Neural cell (in vitro differentiated cells): ENCODE data around the gene SLC16A3. TPM values are rescaled to one million over a fixed set of nuclear protein-coding genes. Genes with fewer than 3 reads are reported as not detected.

Experiments
- H2AFZ ChIP-seq: fragments of 200-600, 300-800 bp; sonication (generic), shearing (Covaris generic); 2 replicates; pipeline ENCODE4 v1.6.0; 2014; ENCODE audit warnings: low read depth, mild to moderate bottlenecking, antibody characterized with exemption, low read length, moderate library complexity
- H3F3A ChIP-seq: fragments of 200-600 bp; shearing (Covaris generic); 2 replicates; pipeline ENCODE4 v1.6.1; 2016; ENCODE audit warnings: mild to moderate bottlenecking, moderate library complexity, mixed read lengths, antibody characterized with exemption, low read length; ENCODE audit not compliant: insufficient read depth, poor library complexity, severe bottlenecking
- H3K27ac ChIP-seq: fragments of 200-600, 300-800 bp; sonication (generic), shearing (Covaris generic); 2 replicates; pipeline ENCODE4 v1.5.1; 2014; ENCODE audit warnings: mild to moderate bottlenecking, low read length, moderate library complexity
- H3K27me3 ChIP-seq: fragments of 300-800, 200-600 bp; sonication (generic), shearing (Covaris generic); 2 replicates; pipeline ENCODE4 v1.6.0; 2014; ENCODE audit warnings: mild to moderate bottlenecking, low read depth, low read length, moderate library complexity; ENCODE audit not compliant: insufficient read depth
- H3K36me3 ChIP-seq: fragments of 300-800, 200-600 bp; sonication (generic), shearing (Covaris generic); 2 replicates; pipeline ENCODE4 v1.5.1; 2014; ENCODE audit warnings: mild to moderate bottlenecking, antibody characterized with exemption, low read length, moderate library complexity; ENCODE audit not compliant: insufficient read depth
- H3K4me2 ChIP-seq: fragments of 300-800, 200-600 bp; sonication (generic), shearing (Covaris generic); 2 replicates; pipeline ENCODE4 v1.6.0; 2014; ENCODE audit warnings: mild to moderate bottlenecking, low read length
- H3K4me3 ChIP-seq: fragments of 300-800, 200-600 bp; sonication (generic), shearing (Covaris generic); 2 replicates; pipeline ENCODE4 v1.5.1; 2014; ENCODE audit warnings: mild to moderate bottlenecking, low read length, moderate library complexity
- H3K79me2 ChIP-seq: fragments of 200-600 bp; shearing (Covaris generic); replicated peaks from 2 replicates; pipeline ENCODE4 v1.6.0; 2014; ENCODE audit warnings: mild to moderate bottlenecking, low read length, moderate library complexity; ENCODE audit not compliant: insufficient read depth
- H3K9ac ChIP-seq: fragments of 300-800, 200-600 bp; sonication (generic), shearing (Covaris generic); 2 replicates; pipeline ENCODE4 v1.6.1; 2016; ENCODE audit warnings: mild to moderate bottlenecking, low read length, mixed read lengths
- H3K9me2 ChIP-seq: fragments of 200-600 bp; shearing (Covaris generic); 2 replicates; pipeline ENCODE4 v1.6.1; 2016; ENCODE audit warnings: mild to moderate bottlenecking, low read length, mixed read lengths; ENCODE audit not compliant: insufficient read depth
- H3K9me3 ChIP-seq: fragments of 200-600, 300-800 bp; sonication (generic), shearing (Covaris generic); 2 replicates; pipeline ENCODE4 v1.6.1; 2016; ENCODE audit warnings: mild to moderate bottlenecking, mixed run types, low read length, moderate library complexity, mixed read lengths
- H4K20me1 ChIP-seq: fragments of 200-600 bp; shearing (Covaris generic); 2 replicates; pipeline ENCODE4 v1.6.1; 2016; ENCODE audit warnings: mild to moderate bottlenecking, mixed run types; ENCODE audit not compliant: insufficient read depth
- CTCF ChIP-seq: fragments of 450-650 bp; IDR thresholded peaks from 2 replicates; pipeline ENCODE4 v1.5.1; 2014; ENCODE audit warnings: antibody characterized with exemption, mild to moderate bottlenecking, moderate library complexity; ENCODE audit not compliant: poor library complexity, severe bottlenecking
- EP300 ChIP-seq: fragments of 450-650 bp; conservative IDR thresholded peaks from 2 replicates; pipeline ENCODE4 v1.6.1; 2014; ENCODE audit warnings: antibody characterized with exemption, mild to moderate bottlenecking, moderate library complexity; ENCODE audit not compliant: poor library complexity, severe bottlenecking
- EZH2 ChIP-seq: fragments of 200-600, 300-800 bp; shearing (Covaris generic), sonication (generic); IDR thresholded peaks from 2 replicates; pipeline ENCODE4 v1.6.1; 2014; ENCODE audit warnings: antibody characterized with exemption, low read length, borderline replicate concordance, mild to moderate bottlenecking; ENCODE audit not compliant: insufficient read depth, poor library complexity, severe bottlenecking
- MXI1 ChIP-seq: fragments of 450-650 bp; conservative IDR thresholded peaks from 2 replicates; pipeline ENCODE4 v1.6.1; 2014; ENCODE audit warnings: antibody characterized with exemption, mild to moderate bottlenecking; ENCODE audit not compliant: poor library complexity, severe bottlenecking
- RAD21 ChIP-seq: fragments of 450-650 bp; conservative IDR thresholded peaks from 2 replicates; pipeline ENCODE4 v1.6.1; 2014; ENCODE audit warnings: antibody characterized with exemption, mild to moderate bottlenecking, moderate library complexity
- REST ChIP-seq: IDR thresholded peaks from 2 replicates; pipeline ENCODE4 v1.6.1; 2012; ENCODE audit warnings: borderline replicate concordance
- SMC3 ChIP-seq: fragments of 450-650 bp; conservative IDR thresholded peaks from 2 replicates; pipeline ENCODE4 v1.6.1; 2014; ENCODE audit warnings: antibody characterized with exemption, mild to moderate bottlenecking, moderate library complexity; ENCODE audit not compliant: poor library complexity
- TAF1 ChIP-seq: IDR thresholded peaks from 2 replicates; pipeline ENCODE4 v1.6.1; 2012; ENCODE audit warnings: low read depth
- polyA plus RNA-seq: library from polyadenylated mRNA; depleted of rRNA; stranded (reverse); fragments of >200 nt; gene quantifications from 2 replicates; pipeline ENCODE4 v1.2.3, GENCODE V29; 2014

Gene SLC16A3
- polyA plus RNA-seq, 1 donor from 2014 or later, result 0.56 TPM

GRCh38 chr17:82236142-82236971, 7.5 kb downstream of the SLC16A3 start:
- H3K4me2 ChIP-seq, result no peak overlapping the region
- TF ChIP-seq RAD21 (peak; percentile 26), MXI1 (no peak), CTCF (peak; percentile 56)
- H4K20me1 ChIP-seq, result no peaks in the 10 kb centered on the region
- peaks cover 6% of the 10 kb centered on the region for H3K27me3 ChIP-seq
- no peak overlapping the region for H2AFZ ChIP-seq
- H3K9me3 ChIP-seq, result no peaks in the 10 kb centered on the region
- H3K9me2 ChIP-seq, result no peaks in the 10 kb centered on the region
- no peak overlapping the region for H3K4me3 ChIP-seq
- H3K79me2 ChIP-seq, result no peaks in the 10 kb centered on the region
- H3K27ac ChIP-seq, result no peak overlapping the region
- no peaks in the 10 kb centered on the region for H3K36me3 ChIP-seq
- H3K9ac ChIP-seq, result no peak overlapping the region
- no peaks in the 10 kb centered on the region for H3F3A ChIP-seq

- no peak for TF ChIP-seq RAD21
- TF ChIP-seq TAF1, result no peak
- no peak for TF ChIP-seq EZH2
- no peak for TF ChIP-seq SMC3
- TF ChIP-seq REST, result no peak
- no peak for TF ChIP-seq EP300
- TF ChIP-seq MXI1, result no peak
Measured at GRCh38 chr17:82237083-82237745, 8.4 kb downstream of the SLC16A3 start.

More at GRCh38 chr17:82237083-82237745, 8.4 kb downstream of the SLC16A3 start:
- Histone ChIP-seq H3K4me2 (no peak overlapping the region), H3K9ac (no peak overlapping the region), H3F3A (no peaks in the 10 kb centered on the region), H3K9me3 (no peaks in the 10 kb centered on the region), H4K20me1 (no peaks in the 10 kb centered on the region), H3K4me3 (no peak overlapping the region), H3K9me2 (no peaks in the 10 kb centered on the region), H2AFZ (no peak overlapping the region), H3K36me3 (no peaks in the 10 kb centered on the region), H3K79me2 (no peaks in the 10 kb centered on the region), H3K27ac (no peak overlapping the region), H3K27me3 (no peaks in the 10 kb centered on the region)
